Ovary (tissue), 3 donors: ENCODE results near the gene GATM.

Source experiments
- CTCF ChIP-seq, 3 donors: fragments of 450-650 bp in 2 of 3; fragments of 200-600 bp in 1 of 3; IDR thresholded peaks; one replicate each; pipeline versions ENCODE4 v1.5.1 to v1.8.0; 2016 to 2022; ENCODE audit warnings: antibody characterized with exemption in 3 of 3, mild to moderate bottlenecking in 1 of 3
- EP300 ChIP-seq: sonication (generic); formaldehyde crosslinking; IDR thresholded peaks from one replicate; pipeline ENCODE4 v1.6.1; 2017; ENCODE audit warnings: antibody characterized with exemption
- POLR2A ChIP-seq: fragments of 450-650 bp; IDR thresholded peaks from one replicate; pipeline ENCODE4 v1.6.1; 2017; ENCODE audit warnings: antibody characterized with exemption, mild to moderate bottlenecking, moderate library complexity
- donor health status: DM: no; HTN: no; CAD: no.

- TF ChIP-seq CTCF (IDR thresholded peaks at IDR 0.05) (no peak), POLR2A (no peak), EP300 (no peak)
Observed at GRCh38 chr15:45386974-45387373, 8.6 kb upstream of the GATM start.
